HL-60 (cell line): ENCODE measurements around the gene NARF.

ENCODE experiments used
- DNase-seq, 2 experiments: peaks; one replicate each; pipeline ENCODE4 v3.0.0-alpha.2; 2010 to 2020; ENCODE audit warnings: low read depth in 1 of 2, low spot score in 1 of 2
- H3K27ac ChIP-seq: fragments of 250-450 bp; sonication (Bioruptor Pico); replicated peaks from 2 replicates; pipeline ENCODE4 v1.5.1; 2020; ENCODE audit warnings: mild to moderate bottlenecking, moderate library complexity
- H3K27me3 ChIP-seq: fragments of 250-450 bp; sonication (Bioruptor Pico); 2 replicates; pipeline ENCODE4 v1.5.1; 2021; ENCODE audit warnings: mild to moderate bottlenecking, moderate library complexity; ENCODE audit not compliant: insufficient read depth, poor library complexity, severe bottlenecking
- H3K4me3 ChIP-seq: replicated peaks from 2 replicates; pipeline ENCODE4 v1.5.1; 2011; ENCODE audit warnings: mild to moderate bottlenecking, control low read depth, low read length; ENCODE audit not compliant: insufficient read depth
- GABPA ChIP-seq: IDR thresholded peaks from 2 replicates; pipeline ENCODE4 v1.6.1; 2012; ENCODE audit warnings: low read depth
- POLR2AphosphoS5 ChIP-seq: IDR thresholded peaks from 2 replicates; pipeline ENCODE4 v1.6.1; 2012; ENCODE audit warnings: low read depth
- REST ChIP-seq: IDR thresholded peaks from 2 replicates; pipeline ENCODE4 v1.6.1; 2012; ENCODE audit warnings: low read depth; ENCODE audit not compliant: insufficient replicate concordance
- SPI1 ChIP-seq: IDR thresholded peaks from 2 replicates; pipeline ENCODE4 v1.6.1; 2012; ENCODE audit warnings: low read depth, mild to moderate bottlenecking, borderline replicate concordance
- TF ChIP-seq, protein P1 (sequence below): IDR thresholded peaks from one replicate; pipeline ENCODE4 v1.5.1; 2011; ENCODE audit warnings: low read length, control low read depth, inconsistent platforms; ENCODE audit not compliant: insufficient read depth

The NARF gene

GRCh38 chr17:82446124-82446523, 12.4 kb upstream of the NARF start:
- DNase-seq, result no peak
- TF ChIP-seq SPI1 (no peak), GABPA (no peak)
- TF ChIP-seq, protein P1, sequence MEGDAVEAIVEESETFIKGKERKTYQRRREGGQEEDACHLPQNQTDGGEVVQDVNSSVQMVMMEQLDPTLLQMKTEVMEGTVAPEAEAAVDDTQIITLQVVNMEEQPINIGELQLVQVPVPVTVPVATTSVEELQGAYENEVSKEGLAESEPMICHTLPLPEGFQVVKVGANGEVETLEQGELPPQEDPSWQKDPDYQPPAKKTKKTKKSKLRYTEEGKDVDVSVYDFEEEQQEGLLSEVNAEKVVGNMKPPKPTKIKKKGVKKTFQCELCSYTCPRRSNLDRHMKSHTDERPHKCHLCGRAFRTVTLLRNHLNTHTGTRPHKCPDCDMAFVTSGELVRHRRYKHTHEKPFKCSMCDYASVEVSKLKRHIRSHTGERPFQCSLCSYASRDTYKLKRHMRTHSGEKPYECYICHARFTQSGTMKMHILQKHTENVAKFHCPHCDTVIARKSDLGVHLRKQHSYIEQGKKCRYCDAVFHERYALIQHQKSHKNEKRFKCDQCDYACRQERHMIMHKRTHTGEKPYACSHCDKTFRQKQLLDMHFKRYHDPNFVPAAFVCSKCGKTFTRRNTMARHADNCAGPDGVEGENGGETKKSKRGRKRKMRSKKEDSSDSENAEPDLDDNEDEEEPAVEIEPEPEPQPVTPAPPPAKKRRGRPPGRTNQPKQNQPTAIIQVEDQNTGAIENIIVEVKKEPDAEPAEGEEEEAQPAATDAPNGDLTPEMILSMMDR, result no peak
- H3K4me3 ChIP-seq, result no peak overlapping the region
- H3K27me3 ChIP-seq, result no peaks in the 10 kb centered on the region
- no peak overlapping the region for H3K27ac ChIP-seq

DNA sequence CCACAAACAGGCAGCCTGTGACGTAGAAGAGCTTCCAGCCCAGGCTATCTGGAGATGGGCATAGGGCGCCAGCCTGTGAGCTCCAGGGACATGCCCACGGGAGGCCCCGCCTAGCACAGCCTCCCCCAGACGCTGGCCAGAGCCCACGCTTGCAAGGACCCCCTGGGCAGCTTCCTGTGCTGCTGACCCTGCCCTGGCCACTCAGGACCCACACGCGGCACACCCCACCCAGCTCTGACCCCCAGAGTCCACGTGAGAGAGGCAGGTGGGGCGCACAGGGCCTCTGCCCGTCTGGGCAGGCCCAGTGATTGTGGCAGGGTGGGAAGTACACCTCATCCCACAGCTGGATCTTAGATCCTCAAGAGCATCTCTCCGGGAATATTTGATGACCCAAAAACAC, 11.9 kb upstream of the NARF start:
- no peak for DNase-seq
- H3K27me3 ChIP-seq, result no peaks in the 10 kb centered on the region
- no peak overlapping the region for H3K4me3 ChIP-seq
- H3K27ac ChIP-seq, result no peak overlapping the region
- TF ChIP-seq SPI1 (no peak), REST (no peak), GABPA (no peak)
- TF ChIP-seq, protein P1, result no peak

DNA sequence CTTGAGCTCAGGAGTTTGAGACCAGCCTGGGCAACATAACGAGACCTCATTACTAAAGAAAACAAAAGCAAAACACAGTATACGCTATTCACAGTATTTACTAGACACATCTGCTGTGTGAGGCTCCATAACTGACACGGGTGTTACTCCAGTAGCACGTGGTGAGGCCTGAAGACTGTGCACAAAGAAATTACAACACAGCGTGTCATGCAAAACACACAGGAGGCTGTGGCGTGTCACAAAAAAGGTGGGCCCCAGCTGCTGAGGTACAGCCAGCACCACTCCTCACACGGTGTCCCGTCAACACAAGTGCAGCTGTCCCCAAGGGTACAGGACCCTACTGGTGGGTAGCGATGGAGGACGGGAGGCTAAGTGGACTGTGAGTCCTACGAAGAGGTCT, 10.7 kb upstream of the NARF start:
- TF ChIP-seq GABPA (no peak), REST (no peak), SPI1 (no peak), POLR2AphosphoS5 (no peak)
- TF ChIP-seq, protein P1, result no peak
- no peak for DNase-seq
- Histone ChIP-seq H3K4me3 (no peak overlapping the region), H3K27ac (no peak overlapping the region), H3K27me3 (no peaks in the 10 kb centered on the region)

- TF ChIP-seq, protein P1, result no peak
- TF ChIP-seq POLR2AphosphoS5 (no peak), REST (no peak), SPI1 (peak; percentile 51; the same call in 1 of the 2 replicates), GABPA (no peak)
- peak overlapping the region; percentile 67 for H3K4me3 ChIP-seq
- H3K27me3 ChIP-seq, result no peaks in the 10 kb centered on the region
- DNase-seq, result peak in 1 of 2 experiments; percentile 29
- peak overlapping the region; percentile 76 for H3K27ac ChIP-seq
Measured at GRCh38 chr17:82449131-82449882, 9.2 kb upstream of the NARF start.
